Gastrocnemius medialis (tissue), 4 donors: ENCODE measurements around the gene GID8.

Experiments
- POLR2A ChIP-seq, 2 donors: fragments of 450-650 bp; IDR thresholded peaks; one replicate each; pipeline ENCODE4 v1.6.1; 2017; ENCODE audit warnings: antibody characterized with exemption in 2 of 2, mild to moderate bottlenecking in 2 of 2, moderate library complexity in 2 of 2
- TF ChIP-seq, protein P1 (sequence below), 5 experiments: fragments of 450-650 bp in 3 of 5; fragments of 200-600 bp in 2 of 5; sonication (generic) in 2 of 5; IDR thresholded peaks in 4 of 5; conservative IDR thresholded peaks in 1 of 5; 1 replicate in 4 of 5; 2 replicates in 1 of 5; pipeline ENCODE4 v1.5.1; 2016 to 2019; ENCODE audit warnings: antibody characterized with exemption in 5 of 5, mild to moderate bottlenecking in 3 of 5, moderate library complexity in 3 of 5

DNA sequence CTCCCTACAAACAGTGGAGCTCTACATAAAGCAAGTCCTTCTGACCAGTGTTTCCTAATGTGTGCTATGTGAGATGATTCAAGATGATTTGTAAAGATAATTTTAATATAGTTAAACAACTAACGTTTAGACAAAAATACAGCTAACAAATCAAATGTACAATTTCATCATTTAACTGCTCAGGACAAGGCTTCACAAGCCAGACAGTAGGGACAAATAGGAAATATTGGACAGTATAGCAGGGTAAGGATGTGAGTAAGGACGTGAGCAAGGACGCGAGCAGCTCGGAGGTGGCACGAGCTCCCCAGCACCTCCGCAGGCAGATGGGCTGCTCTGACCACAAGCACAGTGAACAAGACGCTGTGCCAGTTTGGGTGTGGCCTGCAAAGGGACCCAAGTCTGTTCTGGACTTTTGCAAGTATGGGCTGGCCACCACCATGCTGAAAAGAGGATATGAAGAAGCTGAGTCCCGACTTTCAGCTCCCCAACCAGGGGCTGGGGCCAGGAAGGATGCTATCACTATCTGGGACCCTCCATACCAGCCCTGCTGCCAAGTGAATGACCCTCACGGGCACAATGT lies 26.2 kb upstream of the GID8 start:
- TF ChIP-seq POLR2A (IDR thresholded peaks at IDR 0.05), result no peak
- TF ChIP-seq, protein P1, sequence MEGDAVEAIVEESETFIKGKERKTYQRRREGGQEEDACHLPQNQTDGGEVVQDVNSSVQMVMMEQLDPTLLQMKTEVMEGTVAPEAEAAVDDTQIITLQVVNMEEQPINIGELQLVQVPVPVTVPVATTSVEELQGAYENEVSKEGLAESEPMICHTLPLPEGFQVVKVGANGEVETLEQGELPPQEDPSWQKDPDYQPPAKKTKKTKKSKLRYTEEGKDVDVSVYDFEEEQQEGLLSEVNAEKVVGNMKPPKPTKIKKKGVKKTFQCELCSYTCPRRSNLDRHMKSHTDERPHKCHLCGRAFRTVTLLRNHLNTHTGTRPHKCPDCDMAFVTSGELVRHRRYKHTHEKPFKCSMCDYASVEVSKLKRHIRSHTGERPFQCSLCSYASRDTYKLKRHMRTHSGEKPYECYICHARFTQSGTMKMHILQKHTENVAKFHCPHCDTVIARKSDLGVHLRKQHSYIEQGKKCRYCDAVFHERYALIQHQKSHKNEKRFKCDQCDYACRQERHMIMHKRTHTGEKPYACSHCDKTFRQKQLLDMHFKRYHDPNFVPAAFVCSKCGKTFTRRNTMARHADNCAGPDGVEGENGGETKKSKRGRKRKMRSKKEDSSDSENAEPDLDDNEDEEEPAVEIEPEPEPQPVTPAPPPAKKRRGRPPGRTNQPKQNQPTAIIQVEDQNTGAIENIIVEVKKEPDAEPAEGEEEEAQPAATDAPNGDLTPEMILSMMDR (IDR thresholded peaks at IDR 0.05 in 4 of 5, conservative IDR thresholded peaks at IDR 0.05 in 1 of 5), result no peak
